Neuronal stem cell (in vitro differentiated cells): Measurements from ENCODE around the gene ABCB9.

Experiments
- DNase-seq: peaks from one replicate; pipeline ENCODE4 v3.0.0-alpha.2; 2013; ENCODE audit warnings: low spot score
- H2AFZ ChIP-seq: one replicate; pipeline ENCODE4 v1.6.1; 2013; ENCODE audit warnings: mild to moderate bottlenecking, low read length, inconsistent platforms
- H2AK5ac ChIP-seq: 2 replicates; pipeline ENCODE4 v1.6.1; 2013; ENCODE audit warnings: low read depth, mild to moderate bottlenecking, inconsistent platforms, low read length, moderate library complexity, mixed read lengths
- H2BK120ac ChIP-seq: 2 replicates; pipeline ENCODE4 v1.6.1; 2013; ENCODE audit warnings: low read depth, mild to moderate bottlenecking, inconsistent platforms, low read length, moderate library complexity, mixed read lengths
- H2BK12ac ChIP-seq: one replicate; pipeline ENCODE4 v1.6.1; 2013; ENCODE audit warnings: low read length, inconsistent platforms
- H2BK15ac ChIP-seq: 2 replicates; pipeline ENCODE4 v1.6.1; 2013; ENCODE audit warnings: mild to moderate bottlenecking, low read length, inconsistent platforms, mixed read lengths
- H2BK5ac ChIP-seq: one replicate; pipeline ENCODE4 v1.6.1; 2013; ENCODE audit warnings: inconsistent platforms, mild to moderate bottlenecking, low read length, moderate library complexity
- H3K14ac ChIP-seq: one replicate; pipeline ENCODE4 v1.6.1; 2013; ENCODE audit warnings: low read length, inconsistent platforms
- H3K18ac ChIP-seq: 2 replicates; pipeline ENCODE4 v1.6.1; 2013; ENCODE audit warnings: low read length, inconsistent platforms
- H3K23ac ChIP-seq: 2 replicates; pipeline ENCODE4 v1.6.1; 2013; ENCODE audit warnings: low read depth, mild to moderate bottlenecking, mixed read lengths, low read length, inconsistent platforms; ENCODE audit not compliant: poor library complexity
- H3K27ac ChIP-seq: replicated peaks from 3 replicates; pipeline ENCODE4 v1.5.1; 2013; ENCODE audit warnings: low read length, inconsistent platforms
- H3K27me3 ChIP-seq, 3 experiments: 2 replicates each; pipeline ENCODE4 v1.6.1; 2013; ENCODE audit warnings: low read length in 3 of 3, mild to moderate bottlenecking in 2 of 3, inconsistent platforms in 1 of 3, low read depth in 1 of 3, mixed read lengths in 1 of 3, moderate library complexity in 1 of 3; ENCODE audit not compliant: control insufficient read depth in 3 of 3, insufficient read depth in 3 of 3
- H3K36me3 ChIP-seq, 2 donors: replicated peaks in 1 of 2; 2 replicates each; pipeline ENCODE4 v1.6.1; 2013; ENCODE audit warnings: low read length in 2 of 2; ENCODE audit not compliant: control insufficient read depth in 2 of 2, insufficient read depth in 2 of 2
- H3K4ac ChIP-seq: 2 replicates; pipeline ENCODE4 v1.6.1; 2013; ENCODE audit warnings: inconsistent platforms, mild to moderate bottlenecking, low read length, moderate library complexity
- H3K4me1 ChIP-seq, 2 donors: 1 replicate in 1 of 2; 2 replicates in 1 of 2; pipeline ENCODE4 v1.6.1; 2013; ENCODE audit warnings: low read length in 2 of 2, low read depth in 1 of 2; ENCODE audit not compliant: control insufficient read depth in 2 of 2, insufficient read depth in 1 of 2
- H3K4me2 ChIP-seq: one replicate; pipeline ENCODE4 v1.6.1; 2013; ENCODE audit warnings: mild to moderate bottlenecking, low read length, inconsistent platforms; ENCODE audit not compliant: insufficient read depth, poor library complexity, severe bottlenecking
- H3K4me3 ChIP-seq, 2 donors: 2 replicates each; pipeline ENCODE4 v1.5.1; 2013; ENCODE audit warnings: low read length in 2 of 2, mild to moderate bottlenecking in 2 of 2, inconsistent platforms in 1 of 2, moderate library complexity in 1 of 2
- H3K79me1 ChIP-seq: one replicate; pipeline ENCODE4 v1.6.1; 2013; ENCODE audit warnings: low read depth, mild to moderate bottlenecking, inconsistent platforms, low read length, moderate library complexity
- H3K9ac ChIP-seq: one replicate; pipeline ENCODE4 v1.6.1; 2013; ENCODE audit warnings: mild to moderate bottlenecking, low read depth, low read length, inconsistent platforms; ENCODE audit not compliant: poor library complexity
- H3K9me3 ChIP-seq, 2 donors: replicated peaks in 1 of 2; 2 replicates each; pipeline versions ENCODE3 to v1.6.1; 2013; ENCODE audit warnings: low read length in 2 of 2, mild to moderate bottlenecking in 2 of 2, inconsistent platforms in 1 of 2, low read depth in 1 of 2, mixed read lengths in 1 of 2, moderate library complexity in 1 of 2; ENCODE audit not compliant: control insufficient read depth in 2 of 2, insufficient read depth in 1 of 2
- H4K8ac ChIP-seq: one replicate; pipeline ENCODE4 v1.6.1; 2013; ENCODE audit warnings: low read depth, mild to moderate bottlenecking, inconsistent platforms, low read length, moderate library complexity
- H4K91ac ChIP-seq: one replicate; pipeline ENCODE4 v1.6.1; 2013; ENCODE audit warnings: low read length, low read depth, mild to moderate bottlenecking, inconsistent platforms; ENCODE audit not compliant: poor library complexity
- WGBS, 2 donors: extraction: QIAGEN DNeasy Blood & Tissue Kit; methylation state at CpG; one replicate each; pipeline ENCODE4 v1.1.7; 2013; ENCODE audit warnings: missing lambda C conversion rate in 2 of 2, mixed read lengths in 1 of 2; ENCODE audit not compliant: insufficient read length in 2 of 2, insufficient replicate concordance in 1 of 2; ENCODE audit errors: extremely low coverage in 2 of 2; 5-methylcytosine and 5-hydroxymethylcytosine counted together

The ABCB9 gene

DNA sequence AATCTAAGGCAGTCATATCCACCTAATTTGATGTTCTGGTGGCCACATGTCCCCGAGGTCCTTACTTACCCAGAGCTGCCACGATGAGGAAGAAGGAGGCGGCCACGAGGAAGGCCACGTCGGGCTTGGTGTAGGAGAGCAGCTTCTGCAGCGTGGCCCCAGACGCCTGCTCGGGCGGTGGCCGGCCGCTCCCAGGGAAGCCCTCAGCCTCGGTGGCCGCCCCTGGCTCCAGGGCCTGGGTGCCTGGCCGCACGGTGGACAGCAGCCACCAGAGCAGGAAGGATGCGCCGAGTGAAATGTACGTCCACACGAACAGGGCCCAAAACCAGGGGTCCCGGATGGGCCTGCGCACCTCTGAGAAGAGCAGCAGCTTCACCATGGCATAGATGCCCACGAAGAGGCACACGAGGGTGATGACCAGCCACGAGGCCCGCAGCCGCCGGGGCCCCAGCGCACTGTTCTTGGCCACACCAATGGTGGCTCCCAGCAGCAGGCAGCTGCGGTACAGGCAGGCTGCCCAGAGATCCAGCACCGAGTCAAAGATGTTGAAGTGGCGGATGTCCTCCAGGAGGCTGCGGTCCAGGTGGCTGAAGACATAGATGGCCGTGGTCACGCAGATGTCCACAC lies 6.6 kb downstream of the ABCB9 start:
- Histone ChIP-seq H2BK120ac (no peak overlapping the region), H3K36me3 (peaks cover 2 to 10% of the 10 kb centered on the region in 2 donors), H3K27ac (no peak overlapping the region), H2AK5ac (peak overlapping the region; percentile 6), H3K27me3 (no peaks in the 10 kb centered on the region), H3K18ac (peak overlapping the region; percentile 72), H2BK15ac (peak overlapping the region; percentile 27), H3K9me3 (peaks cover 0 to 2% of the 10 kb centered on the region in 2 donors), H4K8ac (no peak overlapping the region), H3K23ac (no peak overlapping the region), H3K4ac (no peak overlapping the region), H3K4me3 (peak overlapping the region in 1 of 2 donors; percentile 56), H4K91ac (peak overlapping the region; percentile 48), H3K9ac (peak overlapping the region; percentile 12), H2AFZ (no peak overlapping the region), H3K14ac (peak overlapping the region; percentile 63), H2BK5ac (peak overlapping the region; percentile 72), H2BK12ac (no peak overlapping the region), H3K4me1 (peaks cover 2 to 4% of the 10 kb centered on the region in 2 donors), H3K4me2 (no peak overlapping the region), H3K79me1 (peaks cover 5% of the 10 kb centered on the region)
- DNase-seq, result no peak
- WGBS, 2 donors, result no CpG with 5 or more reads among the region's 35 CpGs

GRCh38 chr12:122958198-122958888 lies 7.9 kb downstream of the ABCB9 start:
- peaks cover 2 to 10% of the 10 kb centered on the region in 2 donors for H3K36me3 ChIP-seq
- H3K27ac ChIP-seq, result no peak overlapping the region
- H3K4me3 ChIP-seq, result no peak overlapping the region
- H2BK120ac ChIP-seq, result no peak overlapping the region
- no peak overlapping the region for H3K14ac ChIP-seq
- H3K27me3 ChIP-seq, result no peaks in the 10 kb centered on the region
- no peaks in the 10 kb centered on the region for H3K4me1 ChIP-seq
- no peak overlapping the region for H3K4ac ChIP-seq
- H2BK12ac ChIP-seq, result no peak overlapping the region
- H3K18ac ChIP-seq, result no peak overlapping the region
- H2AFZ ChIP-seq, result no peak overlapping the region
- peaks cover 0 to 2% of the 10 kb centered on the region in 2 donors for H3K9me3 ChIP-seq
- H3K23ac ChIP-seq, result no peak overlapping the region
- H3K4me2 ChIP-seq, result no peak overlapping the region
- H4K91ac ChIP-seq, result no peak overlapping the region
- H2BK15ac ChIP-seq, result no peak overlapping the region
- no peak overlapping the region for H4K8ac ChIP-seq
- H2BK5ac ChIP-seq, result no peak overlapping the region
- H3K9ac ChIP-seq, result no peak overlapping the region
- WGBS, 2 donors, result no CpG with 5 or more reads among the region's 5 CpGs
- no peak for DNase-seq
- H3K79me1 ChIP-seq, result peaks cover 2% of the 10 kb centered on the region
- H2AK5ac ChIP-seq, result no peak overlapping the region

DNA sequence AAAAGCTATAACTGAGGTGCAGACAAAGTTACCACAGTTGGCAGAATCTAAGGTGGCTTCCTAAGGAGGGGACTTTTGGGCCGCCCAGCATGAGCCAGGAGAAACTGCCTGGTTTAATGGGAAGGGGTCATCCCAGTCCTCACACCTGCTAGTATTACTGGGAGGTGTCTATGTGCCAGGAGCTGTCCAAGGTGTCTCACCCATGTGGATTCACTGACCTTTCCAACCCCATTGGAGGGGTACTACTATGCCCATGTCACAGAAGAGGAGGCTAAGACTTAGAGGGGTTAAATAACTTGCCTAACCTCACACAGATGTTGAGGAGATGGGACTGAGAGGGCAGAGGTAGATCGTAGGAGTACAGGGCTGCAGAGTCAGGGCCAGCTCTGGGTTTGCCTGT lies 10.2 kb downstream of the ABCB9 start:
- Histone ChIP-seq H2AFZ (no peak overlapping the region), H2BK5ac (no peak overlapping the region), H2BK120ac (no peak overlapping the region), H3K79me1 (peaks cover 2% of the 10 kb centered on the region), H3K14ac (no peak overlapping the region), H3K27ac (no peak overlapping the region), H4K8ac (no peak overlapping the region), H3K36me3 (peaks cover 2 to 10% of the 10 kb centered on the region in 2 donors), H3K4me1 (no peaks in the 10 kb centered on the region), H3K27me3 (no peaks in the 10 kb centered on the region), H3K4me3 (no peak overlapping the region), H3K9me3 (peaks cover 0 to 2% of the 10 kb centered on the region in 2 donors), H3K4ac (no peak overlapping the region), H2BK12ac (no peak overlapping the region), H2BK15ac (no peak overlapping the region), H3K18ac (no peak overlapping the region), H3K9ac (no peak overlapping the region), H3K4me2 (no peak overlapping the region), H3K23ac (no peak overlapping the region), H2AK5ac (no peak overlapping the region), H4K91ac (no peak overlapping the region)
- no CpG with 5 or more reads among the region's 2 CpGs for WGBS, 2 donors
- no peak for DNase-seq

- Histone ChIP-seq H3K9ac (no peak overlapping the region), H3K4ac (no peak overlapping the region), H2BK120ac (no peak overlapping the region), H3K27ac (no peak overlapping the region), H3K23ac (no peak overlapping the region), H3K79me1 (peaks cover 2% of the 10 kb centered on the region), H4K91ac (no peak overlapping the region), H3K4me1 (no peaks in the 10 kb centered on the region), H3K14ac (no peak overlapping the region), H3K4me2 (no peak overlapping the region), H2AK5ac (no peak overlapping the region), H3K4me3 (no peak overlapping the region), H3K27me3 (no peaks in the 10 kb centered on the region), H3K9me3 (peaks cover 0 to 2% of the 10 kb centered on the region in 2 donors), H2BK12ac (no peak overlapping the region), H2BK15ac (no peak overlapping the region), H4K8ac (no peak overlapping the region), H2AFZ (no peak overlapping the region), H3K36me3 (peaks cover 2 to 9% of the 10 kb centered on the region in 2 donors), H2BK5ac (no peak overlapping the region), H3K18ac (no peak overlapping the region)
- WGBS, 2 donors, result no CpG with 5 or more reads among the region's 8 CpGs
- DNase-seq, result no peak
These were observed 11.1 kb downstream of the ABCB9 start for GRCh38 chr12:122955156-122955555.
